Mucosa of descending colon (tissue), 3 donors: ENCODE results near the gene TEKT2. TPM values are rescaled to one million over a fixed set of nuclear protein-coding genes. Genes with fewer than 3 reads are reported as not detected.
A peak's percentile ranks its signal among the peaks of the same experiment; 100 is the strongest.

Experiments
- ATAC-seq: fragments of 200-7000 bp; cut with Tn5 transposase; one replicate; pipeline ENCODE4 v1.9.1; 2020; ENCODE audit warnings: mild to moderate bottlenecking, moderate library complexity
- DNase-seq, 3 donors: peaks; one replicate each; pipeline ENCODE4 v3.0.0-alpha.2; 2020
- H3K36me3 ChIP-seq: fragments of 200-600 bp; one replicate; pipeline ENCODE4 v1.8.0; 2021; ENCODE audit warnings: low read depth, mild to moderate bottlenecking
- H3K4me1 ChIP-seq: fragments of 200-600 bp; one replicate; pipeline ENCODE4 v1.8.0; 2021; ENCODE audit warnings: low read depth, mild to moderate bottlenecking
- H3K4me3 ChIP-seq: fragments of 200-600 bp; one replicate; pipeline ENCODE4 v1.8.0; 2021; ENCODE audit warnings: mild to moderate bottlenecking
- H3K9me3 ChIP-seq: fragments of 200-600 bp; one replicate; pipeline ENCODE4 v1.8.0; 2021; ENCODE audit warnings: mild to moderate bottlenecking
- CTCF ChIP-seq: fragments of 200-600 bp; IDR thresholded peaks from one replicate; pipeline ENCODE4 v1.8.0; 2022; ENCODE audit warnings: antibody characterized with exemption, mild to moderate bottlenecking
- intact Hi-C, 2 donors: fragments of 100-400 bp; cut with DNase I in 1 of 2; cut with micrococcal nuclease in 1 of 2; formaldehyde crosslinking; loops; one replicate each; pipeline versions ENCODE4 v1.11.0 to v1.11.1; 2022; cut with DNase I, micrococcal nuclease
- total RNA-seq, 3 donors: library from RNA; stranded (reverse); fragmentation: NEBNext Ultra II Directional in 2 of 3; extraction: Animal tissue kit (Norgen Biotek cat#: 25700) in 2 of 3; gene quantifications; one replicate each; pipeline versions ENCODE4 v1.2.1 to v1.2.4, GENCODE V29; 2021 to 2023
- donor health status: DM: no; HTN: no; CAD: no; lungs with moderate emphysema.
- donor health status: DM: no; HTN: no; CAD: no.
- donor health status: DM: no; HTN: yes; CAD: no.

The TEKT2 gene
- total RNA-seq, 3 donors from 2014 or later, result 0.19 to 0.32 TPM; not detected in 1

DNA sequence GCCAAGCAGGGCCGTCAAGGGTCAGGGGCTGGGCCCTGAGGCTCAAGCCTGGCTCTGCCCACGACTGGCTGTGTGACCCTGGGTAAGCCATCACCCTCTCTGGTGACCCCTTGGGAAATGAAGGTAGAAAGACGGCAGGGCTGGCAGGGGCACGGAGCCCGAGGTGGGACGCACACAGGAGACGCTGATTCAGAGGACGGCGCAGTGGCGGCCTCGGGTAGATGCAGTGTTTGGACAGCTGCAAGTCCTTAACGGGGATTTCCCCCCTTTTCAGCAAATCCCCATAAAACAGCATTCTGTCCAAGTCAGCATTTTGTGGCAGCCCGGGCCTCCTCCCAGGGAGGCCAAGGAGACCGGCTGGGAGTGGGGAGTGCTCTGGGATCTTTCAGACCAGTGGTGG lies 24.4 kb downstream of the TEKT2 start:
- DNase-seq, result no peak
- H3K4me1 ChIP-seq, result no peaks in the 10 kb centered on the region
- no peak for TF ChIP-seq CTCF
- no peaks in the 10 kb centered on the region for H3K9me3 ChIP-seq
- H3K36me3 ChIP-seq, result no peaks in the 10 kb centered on the region
- ATAC-seq, result peak; percentile 39
- intact Hi-C loops, result no loop called here
- H3K4me3 ChIP-seq, result no peak overlapping the region

- Histone ChIP-seq H3K36me3 (no peaks in the 10 kb centered on the region), H3K4me3 (no peak overlapping the region), H3K4me1 (no peaks in the 10 kb centered on the region), H3K9me3 (no peaks in the 10 kb centered on the region)
- no peak for DNase-seq
- intact Hi-C loops, result no loop called here
- no peak for TF ChIP-seq CTCF
- peak; percentile 64 for ATAC-seq
These were observed 25.3 kb downstream of the TEKT2 start for GRCh38 chr1:36109041-36109679.

GRCh38 chr1:36111151-36111550 lies 27.3 kb downstream of the TEKT2 start:
- ATAC-seq (no peak), DNase-seq (no peak)
- Histone ChIP-seq H3K4me3 (no peak overlapping the region), H3K4me1 (no peaks in the 10 kb centered on the region), H3K36me3 (no peaks in the 10 kb centered on the region), H3K9me3 (no peaks in the 10 kb centered on the region)
- intact Hi-C loops, result no loop called here
- TF ChIP-seq CTCF, result no peak

DNA sequence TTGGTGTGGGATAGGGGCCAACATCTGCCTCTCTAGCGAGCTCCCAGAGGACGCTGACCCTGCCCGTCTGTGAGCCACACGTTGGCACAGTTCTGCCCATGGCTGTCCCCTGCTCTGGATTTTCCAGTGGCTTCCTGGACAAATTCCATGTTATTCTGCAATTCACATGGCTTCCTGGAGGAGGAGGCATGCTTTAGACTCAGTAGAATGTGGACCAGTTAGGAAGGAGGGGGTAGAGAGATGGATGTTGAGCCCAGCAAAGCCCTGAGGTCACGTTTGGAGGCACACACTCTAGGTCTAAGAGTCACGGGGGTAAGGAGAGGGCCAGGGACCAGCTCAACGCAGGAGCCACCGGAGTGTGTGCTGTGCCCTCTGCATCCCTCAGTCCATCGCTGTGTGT lies 28.9 kb downstream of the TEKT2 start:
- ATAC-seq (no peak), DNase-seq (no peak)
- no peak for TF ChIP-seq CTCF
- H3K4me3 ChIP-seq, result no peak overlapping the region
- H3K4me1 ChIP-seq, result no peaks in the 10 kb centered on the region
- intact Hi-C loops, result no loop called here
- no peaks in the 10 kb centered on the region for H3K36me3 ChIP-seq
- no peaks in the 10 kb centered on the region for H3K9me3 ChIP-seq

GRCh38 chr1:36114371-36114770 lies 30.5 kb downstream of the TEKT2 start:
- TF ChIP-seq CTCF, result no peak
- Histone ChIP-seq H3K4me1 (no peaks in the 10 kb centered on the region), H3K9me3 (no peaks in the 10 kb centered on the region), H3K36me3 (no peaks in the 10 kb centered on the region), H3K4me3 (no peak overlapping the region)
- intact Hi-C loops, result no loop called here
- DNase-seq (no peak), ATAC-seq (no peak)

DNA sequence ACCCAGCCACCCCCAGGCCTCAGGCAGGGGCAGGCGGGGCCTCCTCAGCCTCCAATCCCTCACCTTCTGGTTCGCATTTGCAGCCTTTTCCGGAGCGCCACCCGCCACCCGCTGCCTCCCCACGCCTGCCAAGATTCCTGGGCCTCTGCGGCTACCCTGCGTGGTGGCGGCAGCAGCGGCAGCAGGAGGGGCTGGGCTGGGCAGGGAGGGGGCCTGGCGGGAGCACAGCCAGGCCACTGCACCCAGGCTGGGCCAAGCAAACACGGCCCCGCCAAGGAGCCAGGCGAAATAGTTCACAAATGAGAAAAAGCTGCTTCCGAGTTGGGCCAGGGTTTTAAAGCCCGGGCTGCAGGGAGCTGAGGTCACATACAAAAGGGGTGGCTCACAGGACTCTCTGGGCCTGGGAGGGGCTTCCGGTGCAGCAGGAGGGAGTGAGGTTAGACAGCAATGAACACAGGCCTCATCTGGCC lies 31.3 kb downstream of the TEKT2 start:
- intact Hi-C loops, result no loop called here
- ATAC-seq, result no peak

More for the DNA sequence above, 31.3 kb downstream of the TEKT2 start:
- H3K4me3 ChIP-seq, result no peak overlapping the region
- no peak for DNase-seq
- no peak for TF ChIP-seq CTCF
- no peaks in the 10 kb centered on the region for H3K4me1 ChIP-seq
- no peaks in the 10 kb centered on the region for H3K9me3 ChIP-seq
- H3K36me3 ChIP-seq, result no peaks in the 10 kb centered on the region
